Mesothelial cell of epicardium (in vitro differentiated cells): Measurements from ENCODE around the gene ZGRF1. TPM values are rescaled to one million over a fixed set of nuclear protein-coding genes. Genes with fewer than 3 reads are reported as not detected.
"Not testable (repeated sequence)": the region's sequence is repeated elsewhere in the genome, so short reads cannot be mapped to it uniquely, and the experiment has no call there.

ENCODE experiments used
- DNase-seq, 2 experiments: peaks; one replicate each; pipeline ENCODE4 v3.0.0; 2021; ENCODE audit warnings: low spot score in 2 of 2; ENCODE audit not compliant: unreplicated experiment in 2 of 2
- H3K27ac Mint-ChIP-seq: 2 replicates; pipeline ENCODE4 v1.8.0; 2021; ENCODE audit warnings: mixed read lengths
- H3K27me3 Mint-ChIP-seq: 2 replicates; pipeline ENCODE4 v1.8.0; 2021; ENCODE audit warnings: low read depth, mixed read lengths
- H3K36me3 Mint-ChIP-seq: 2 replicates; pipeline ENCODE4 v1.8.0; 2021; ENCODE audit warnings: mixed read lengths
- H3K4me1 Mint-ChIP-seq: 2 replicates; pipeline ENCODE4 v1.8.0; 2021; ENCODE audit warnings: mixed read lengths
- H3K4me3 Mint-ChIP-seq: 2 replicates; pipeline ENCODE4 v1.8.0; 2021; ENCODE audit warnings: mild to moderate bottlenecking, moderate library complexity, mixed read lengths
- H3K9me3 Mint-ChIP-seq: 2 replicates; pipeline ENCODE4 v1.8.0; 2021; ENCODE audit warnings: mixed read lengths
- total RNA-seq: library from RNA; stranded (reverse); gene quantifications from 3 replicates; pipeline ENCODE4 v1.2.1, GENCODE V29; 2021
- TF ChIP-seq, protein P1 (sequence below): fragments of 200-600 bp; sonication (generic); IDR thresholded peaks from one replicate; pipeline ENCODE4 v1.5.0; 2021; ENCODE audit warnings: antibody characterized with exemption; ENCODE audit not compliant: unreplicated experiment

The ZGRF1 gene
- total RNA-seq, 1 donor from 2014 or later = 17.9 TPM

DNA sequence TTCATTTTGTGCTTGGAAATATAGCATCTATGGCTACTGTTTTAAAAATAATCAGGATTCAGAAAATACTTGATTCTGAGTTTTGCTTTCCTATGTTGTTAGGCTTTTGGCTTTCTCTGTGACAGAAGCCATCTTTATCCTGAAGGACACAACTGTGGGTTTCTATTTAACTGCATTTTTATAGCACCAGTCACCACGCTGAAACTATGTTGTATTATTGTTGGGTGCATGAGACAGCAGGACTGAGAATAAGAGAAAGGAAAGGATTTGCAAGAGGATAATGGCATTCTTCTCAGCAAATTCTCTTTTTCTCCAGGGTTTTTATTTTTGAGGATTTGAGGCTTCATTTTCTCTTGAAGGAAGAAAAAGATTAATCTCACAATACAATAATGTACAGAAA, 110.6 kb downstream of the ZGRF1 start:
- H3K27me3 Mint-ChIP-seq = peaks cover 70% of the 10 kb centered on the region
- H3K36me3 Mint-ChIP-seq = no peaks in the 10 kb centered on the region
- no peak overlapping the region for H3K27ac Mint-ChIP-seq
- TF ChIP-seq, protein P1, sequence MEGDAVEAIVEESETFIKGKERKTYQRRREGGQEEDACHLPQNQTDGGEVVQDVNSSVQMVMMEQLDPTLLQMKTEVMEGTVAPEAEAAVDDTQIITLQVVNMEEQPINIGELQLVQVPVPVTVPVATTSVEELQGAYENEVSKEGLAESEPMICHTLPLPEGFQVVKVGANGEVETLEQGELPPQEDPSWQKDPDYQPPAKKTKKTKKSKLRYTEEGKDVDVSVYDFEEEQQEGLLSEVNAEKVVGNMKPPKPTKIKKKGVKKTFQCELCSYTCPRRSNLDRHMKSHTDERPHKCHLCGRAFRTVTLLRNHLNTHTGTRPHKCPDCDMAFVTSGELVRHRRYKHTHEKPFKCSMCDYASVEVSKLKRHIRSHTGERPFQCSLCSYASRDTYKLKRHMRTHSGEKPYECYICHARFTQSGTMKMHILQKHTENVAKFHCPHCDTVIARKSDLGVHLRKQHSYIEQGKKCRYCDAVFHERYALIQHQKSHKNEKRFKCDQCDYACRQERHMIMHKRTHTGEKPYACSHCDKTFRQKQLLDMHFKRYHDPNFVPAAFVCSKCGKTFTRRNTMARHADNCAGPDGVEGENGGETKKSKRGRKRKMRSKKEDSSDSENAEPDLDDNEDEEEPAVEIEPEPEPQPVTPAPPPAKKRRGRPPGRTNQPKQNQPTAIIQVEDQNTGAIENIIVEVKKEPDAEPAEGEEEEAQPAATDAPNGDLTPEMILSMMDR = no peak
- H3K4me1 Mint-ChIP-seq = peaks cover 5% of the 10 kb centered on the region
- no peak for DNase-seq
- no peak overlapping the region for H3K4me3 Mint-ChIP-seq
- no peaks in the 10 kb centered on the region for H3K9me3 Mint-ChIP-seq

DNA sequence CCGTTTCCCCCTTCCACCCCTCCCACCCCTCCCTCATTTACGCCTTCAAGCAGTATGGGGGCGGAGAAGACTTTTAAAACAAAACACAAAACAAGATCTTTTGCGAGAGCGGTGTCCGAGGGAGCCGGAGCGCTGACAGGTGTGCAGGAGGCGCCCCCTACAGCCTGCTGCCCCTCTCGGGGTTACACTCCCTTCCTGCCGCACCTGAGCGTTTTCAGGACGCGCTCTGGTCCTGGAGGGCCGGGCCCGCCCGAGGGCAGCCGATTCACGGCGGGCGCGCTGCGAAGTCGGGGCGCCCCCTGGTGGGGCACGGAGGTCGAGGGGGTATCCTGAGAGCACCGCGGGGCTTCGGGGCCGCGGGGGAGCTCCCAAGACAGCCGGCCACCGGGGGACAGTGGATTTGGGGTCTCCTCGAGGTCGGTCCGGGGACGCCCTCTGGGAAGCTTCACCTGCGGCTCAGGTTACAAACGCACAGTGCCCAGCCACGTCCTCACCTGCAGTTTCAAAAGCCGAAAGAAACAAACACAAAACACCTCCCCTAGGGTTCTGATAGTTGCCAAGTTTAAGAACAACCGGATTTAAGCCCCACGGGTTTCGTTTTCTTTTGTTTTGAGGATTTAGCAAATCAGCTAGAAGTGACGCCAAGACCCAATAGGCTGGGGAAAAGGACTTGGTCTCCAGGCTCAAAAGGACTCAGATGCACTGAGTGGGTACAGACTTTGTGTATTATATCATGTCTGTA, 112.8 kb downstream of the ZGRF1 start:
- peak; percentile 69 to 83 for DNase-seq

DNA sequence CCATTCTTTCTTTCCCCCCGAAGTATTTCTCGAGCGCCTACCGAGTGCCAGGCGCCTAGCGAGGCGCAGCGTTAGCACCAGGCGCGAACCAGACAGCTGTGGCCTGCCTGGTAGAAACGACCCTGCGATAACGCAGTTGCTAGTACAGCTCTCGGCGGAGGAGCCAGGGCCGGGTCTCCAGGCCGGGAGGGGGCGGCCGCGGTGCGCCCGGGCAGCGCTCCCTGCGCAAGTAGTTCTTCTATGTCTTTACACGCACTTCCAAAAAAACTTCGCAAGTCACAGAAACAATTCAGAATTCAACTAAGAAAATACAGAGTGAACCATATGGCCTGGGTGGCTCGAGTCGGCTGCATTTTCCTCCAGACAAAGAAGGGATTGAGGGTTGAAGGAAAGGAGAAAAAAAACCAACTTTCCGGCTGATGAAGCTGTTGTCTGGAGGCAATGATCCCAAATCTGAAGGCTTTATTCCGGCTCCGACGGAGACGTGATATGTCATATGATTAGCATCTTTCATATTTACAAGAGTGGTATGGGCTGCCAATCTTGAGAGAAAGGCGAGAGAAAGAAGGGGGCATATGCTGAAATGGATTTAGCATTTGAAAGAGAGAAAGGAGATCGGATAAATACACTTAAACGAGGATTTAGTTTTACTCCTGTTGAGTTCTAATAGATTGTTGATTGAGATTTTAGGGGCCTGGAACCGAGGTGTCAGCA, 113.5 kb downstream of the ZGRF1 start:
- Mint-ChIP-seq H3K27me3 (peaks cover 88% of the 10 kb centered on the region), H3K4me3 (peak overlapping the region; percentile 73), H3K36me3 (no peaks in the 10 kb centered on the region), H3K27ac (no peak overlapping the region), H3K4me1 (peaks cover 5% of the 10 kb centered on the region), H3K9me3 (peaks cover 2% of the 10 kb centered on the region)
- peak in 1 of 2 experiments; percentile 59 for DNase-seq
- TF ChIP-seq, protein P1 = no peak

More for the DNA sequence above, 112.8 kb downstream of the ZGRF1 start:
- Mint-ChIP-seq H3K27ac (no peak overlapping the region), H3K4me1 (peaks cover 5% of the 10 kb centered on the region), H3K36me3 (no peaks in the 10 kb centered on the region), H3K4me3 (peak overlapping the region; percentile 73), H3K27me3 (peaks cover 81% of the 10 kb centered on the region), H3K9me3 (peaks cover 2% of the 10 kb centered on the region)
- TF ChIP-seq, protein P1 = peak; percentile 84

DNA sequence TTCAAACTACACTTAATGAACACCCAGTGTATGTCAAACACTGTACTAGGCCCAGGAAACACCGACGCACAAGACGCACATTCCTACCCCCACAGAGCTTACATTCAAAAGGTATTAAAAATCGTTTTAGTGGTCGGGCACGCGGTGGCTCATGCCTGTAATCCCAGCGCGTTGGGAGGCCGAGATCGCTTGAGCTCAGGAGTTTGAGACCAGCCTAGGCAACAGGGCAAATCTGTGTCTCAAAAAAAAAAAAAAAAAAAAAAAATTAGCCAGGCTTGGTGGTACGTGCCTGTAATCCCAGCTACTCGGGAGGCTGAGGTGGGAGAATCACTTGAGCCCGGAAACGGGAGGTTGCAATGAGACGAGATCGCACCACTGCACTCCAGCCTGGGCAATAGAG, 114.3 kb downstream of the ZGRF1 start:
- DNase-seq, H3K4me1 Mint-ChIP-seq, H3K9me3 Mint-ChIP-seq, H3K36me3 Mint-ChIP-seq, H3K4me3 Mint-ChIP-seq, H3K27ac Mint-ChIP-seq: not testable (repeated sequence)
- H3K27me3 Mint-ChIP-seq = peaks cover 96% of the 10 kb centered on the region

DNA sequence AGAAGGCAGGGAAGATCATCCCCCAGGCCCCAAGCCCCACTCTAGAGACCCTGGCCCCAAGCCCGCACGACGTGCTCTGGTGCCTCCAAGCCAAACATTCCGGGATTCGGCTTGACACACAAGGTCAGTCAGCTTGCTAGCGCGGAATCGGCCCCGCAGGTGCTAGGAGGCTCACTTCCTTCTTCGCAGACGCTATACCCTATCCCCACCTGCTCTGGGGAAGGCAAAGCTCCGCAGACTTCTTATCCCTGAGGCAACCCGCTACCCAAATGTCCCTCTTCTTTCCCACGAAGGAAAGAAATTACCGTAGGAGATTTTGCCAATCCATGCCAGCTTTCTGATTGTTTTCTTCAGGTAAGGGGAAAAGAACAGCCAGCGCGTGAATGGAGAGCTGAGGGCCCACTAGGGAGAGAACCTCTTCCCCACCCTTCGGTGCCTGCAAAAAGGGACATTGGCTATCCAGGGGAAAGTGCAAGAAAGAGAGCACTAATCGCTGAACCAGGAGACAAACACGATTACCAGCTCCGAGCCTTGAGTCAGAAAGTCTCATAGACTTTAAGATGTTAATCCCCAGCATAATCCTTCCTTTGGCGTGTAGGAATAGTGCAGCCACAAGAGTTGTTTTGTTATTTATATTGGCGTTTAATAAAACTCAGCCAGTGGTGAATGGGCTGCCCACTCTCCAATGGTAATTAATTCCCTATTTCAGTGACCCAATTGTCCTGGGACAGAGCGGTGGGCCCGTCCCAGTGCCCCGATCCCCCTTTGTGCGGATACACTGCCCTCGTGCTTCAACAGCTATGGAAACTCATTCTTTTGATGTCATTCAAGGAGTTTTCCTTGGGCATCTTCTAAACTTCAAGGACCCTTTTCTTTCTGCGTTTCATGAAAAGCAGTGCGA, 115.3 kb downstream of the ZGRF1 start:
- Mint-ChIP-seq H3K4me3 (peak overlapping the region; percentile 6), H3K9me3 (peaks cover 2% of the 10 kb centered on the region), H3K4me1 (peaks cover 14% of the 10 kb centered on the region), H3K27me3 (peaks cover 97% of the 10 kb centered on the region), H3K36me3 (no peaks in the 10 kb centered on the region), H3K27ac (no peak overlapping the region)
- no peak for DNase-seq
- TF ChIP-seq, protein P1 = no peak
